ENCODE data around the gene NKAPD1.

DNA sequence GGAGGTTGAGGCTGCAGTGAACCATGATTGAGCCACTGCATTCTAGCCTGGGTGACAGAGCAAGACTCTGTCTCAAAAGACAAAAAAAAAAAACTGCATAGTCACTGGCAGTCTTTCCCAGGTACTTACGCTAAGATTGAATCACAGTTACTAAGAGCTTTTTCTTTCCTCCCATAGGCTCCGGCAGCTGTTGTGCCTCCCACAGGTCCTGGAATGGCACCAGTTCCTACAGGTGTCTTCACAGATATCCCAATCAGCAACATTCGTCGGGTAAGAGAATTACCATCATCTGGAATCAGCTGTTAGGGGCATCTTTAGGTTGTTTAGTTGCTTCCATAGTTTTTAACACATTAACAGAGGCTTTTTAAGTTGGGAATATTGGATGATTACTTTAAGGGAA, 29.1 kb upstream of the NKAPD1 start:
- TF ChIP-seq, protein P1, sequence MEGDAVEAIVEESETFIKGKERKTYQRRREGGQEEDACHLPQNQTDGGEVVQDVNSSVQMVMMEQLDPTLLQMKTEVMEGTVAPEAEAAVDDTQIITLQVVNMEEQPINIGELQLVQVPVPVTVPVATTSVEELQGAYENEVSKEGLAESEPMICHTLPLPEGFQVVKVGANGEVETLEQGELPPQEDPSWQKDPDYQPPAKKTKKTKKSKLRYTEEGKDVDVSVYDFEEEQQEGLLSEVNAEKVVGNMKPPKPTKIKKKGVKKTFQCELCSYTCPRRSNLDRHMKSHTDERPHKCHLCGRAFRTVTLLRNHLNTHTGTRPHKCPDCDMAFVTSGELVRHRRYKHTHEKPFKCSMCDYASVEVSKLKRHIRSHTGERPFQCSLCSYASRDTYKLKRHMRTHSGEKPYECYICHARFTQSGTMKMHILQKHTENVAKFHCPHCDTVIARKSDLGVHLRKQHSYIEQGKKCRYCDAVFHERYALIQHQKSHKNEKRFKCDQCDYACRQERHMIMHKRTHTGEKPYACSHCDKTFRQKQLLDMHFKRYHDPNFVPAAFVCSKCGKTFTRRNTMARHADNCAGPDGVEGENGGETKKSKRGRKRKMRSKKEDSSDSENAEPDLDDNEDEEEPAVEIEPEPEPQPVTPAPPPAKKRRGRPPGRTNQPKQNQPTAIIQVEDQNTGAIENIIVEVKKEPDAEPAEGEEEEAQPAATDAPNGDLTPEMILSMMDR (IDR thresholded peaks at IDR 0.05), result no peak
- TF ChIP-seq TCF7L2 (IDR thresholded peaks at IDR 0.05; ENCODE audit: low read depth, low read length), result no peak

Measured in Panc1 (cell line).